Choroid plexus epithelial cell (primary cell): ENCODE data around the gene FYCO1.

ENCODE experiments used
- DNase-seq: peaks from one replicate; pipeline ENCODE4 v3.0.0-alpha.2; 2010; ENCODE audit warnings: low read depth
- H3K4me3 ChIP-seq: 2 replicates; pipeline ENCODE4 v1.5.1; 2011; ENCODE audit warnings: low read depth, mild to moderate bottlenecking, control low read depth, low read length, moderate library complexity
- TF ChIP-seq, protein P1 (sequence below): conservative IDR thresholded peaks from 2 replicates; pipeline ENCODE4 v1.5.1; 2011; ENCODE audit warnings: low read depth, mild to moderate bottlenecking, control low read depth, inconsistent platforms, low read length, moderate library complexity

Gene FYCO1

GRCh38 chr3:45988804-45989203 lies 6.8 kb downstream of the FYCO1 start:
- DNase-seq: peak; percentile 78
- no peak overlapping the region for H3K4me3 ChIP-seq
- TF ChIP-seq, protein P1, sequence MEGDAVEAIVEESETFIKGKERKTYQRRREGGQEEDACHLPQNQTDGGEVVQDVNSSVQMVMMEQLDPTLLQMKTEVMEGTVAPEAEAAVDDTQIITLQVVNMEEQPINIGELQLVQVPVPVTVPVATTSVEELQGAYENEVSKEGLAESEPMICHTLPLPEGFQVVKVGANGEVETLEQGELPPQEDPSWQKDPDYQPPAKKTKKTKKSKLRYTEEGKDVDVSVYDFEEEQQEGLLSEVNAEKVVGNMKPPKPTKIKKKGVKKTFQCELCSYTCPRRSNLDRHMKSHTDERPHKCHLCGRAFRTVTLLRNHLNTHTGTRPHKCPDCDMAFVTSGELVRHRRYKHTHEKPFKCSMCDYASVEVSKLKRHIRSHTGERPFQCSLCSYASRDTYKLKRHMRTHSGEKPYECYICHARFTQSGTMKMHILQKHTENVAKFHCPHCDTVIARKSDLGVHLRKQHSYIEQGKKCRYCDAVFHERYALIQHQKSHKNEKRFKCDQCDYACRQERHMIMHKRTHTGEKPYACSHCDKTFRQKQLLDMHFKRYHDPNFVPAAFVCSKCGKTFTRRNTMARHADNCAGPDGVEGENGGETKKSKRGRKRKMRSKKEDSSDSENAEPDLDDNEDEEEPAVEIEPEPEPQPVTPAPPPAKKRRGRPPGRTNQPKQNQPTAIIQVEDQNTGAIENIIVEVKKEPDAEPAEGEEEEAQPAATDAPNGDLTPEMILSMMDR: no peak

DNA sequence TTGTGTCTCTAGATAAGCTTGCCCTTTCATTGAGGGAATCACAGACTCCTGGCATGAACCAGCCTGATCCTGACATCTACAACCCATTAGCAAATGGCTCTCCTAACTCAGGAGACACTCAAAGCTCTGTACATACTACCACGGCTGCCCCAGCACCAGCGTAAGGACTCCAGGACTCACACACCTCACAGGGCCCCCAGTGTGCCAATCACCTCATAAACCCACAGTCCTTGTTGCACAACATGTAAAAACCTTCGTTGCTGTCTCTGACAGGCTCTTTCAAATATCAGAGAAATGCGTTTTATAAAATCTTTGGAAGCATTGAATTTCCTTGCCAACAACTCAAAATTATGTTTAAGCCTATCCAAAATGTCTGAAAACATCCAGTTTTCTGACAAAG lies 7.3 kb downstream of the FYCO1 start:
- TF ChIP-seq, protein P1: no peak

GRCh38 chr3:45987368-45988291 lies 8.0 kb downstream of the FYCO1 start:
- TF ChIP-seq, protein P1: no peak
- no peak overlapping the region for H3K4me3 ChIP-seq
- DNase-seq: peak; percentile 47

More for the DNA sequence above, 7.3 kb downstream of the FYCO1 start:
- H3K4me3 ChIP-seq: no peak overlapping the region
- no peak for DNase-seq

DNA sequence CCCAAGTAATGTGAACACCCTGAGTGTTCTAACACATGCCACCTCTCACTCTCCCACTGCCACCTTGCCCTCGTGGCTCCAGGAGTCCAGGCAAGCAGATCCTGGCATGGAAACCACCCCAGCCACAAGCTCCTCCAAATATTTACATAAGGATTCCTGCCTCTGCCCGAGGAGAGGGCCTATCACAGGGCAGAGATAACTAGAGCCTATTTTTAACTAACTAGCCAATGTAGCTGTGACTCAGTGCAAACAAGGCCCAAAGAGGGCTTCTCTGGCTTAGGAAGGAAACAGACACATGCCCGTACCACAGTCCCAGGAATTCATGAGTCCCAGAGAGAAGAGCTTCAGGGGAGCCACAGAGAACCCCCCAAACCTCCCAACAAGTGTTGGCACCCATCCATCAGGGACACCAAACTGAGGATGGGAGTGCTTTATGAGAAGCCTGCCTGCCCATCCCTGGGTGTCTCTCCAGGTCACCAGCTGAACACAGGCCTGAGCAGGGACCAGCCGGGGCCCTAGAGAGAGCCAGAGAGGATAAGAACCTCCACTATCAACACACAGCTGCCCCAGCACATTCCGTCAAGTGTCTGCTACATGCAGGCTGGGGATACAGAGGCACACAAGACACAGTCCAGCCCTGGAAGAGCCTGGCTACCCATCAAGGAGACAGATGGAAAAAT lies 9.2 kb downstream of the FYCO1 start:
- peak; percentile 58 for DNase-seq
- TF ChIP-seq, protein P1: no peak
- no peak overlapping the region for H3K4me3 ChIP-seq

GRCh38 chr3:45985532-45986302 lies 9.9 kb downstream of the FYCO1 start:
- H3K4me3 ChIP-seq: no peak overlapping the region
- DNase-seq: no peak

More at GRCh38 chr3:45985532-45986302, 9.9 kb downstream of the FYCO1 start:
- TF ChIP-seq, protein P1: no peak
